Neural crest cell (in vitro differentiated cells): ENCODE data around the gene DAB2. TPM values are rescaled to one million over a fixed set of nuclear protein-coding genes. Genes with fewer than 3 reads are reported as not detected.

Experiments
- DNase-seq: peaks from one replicate; pipeline ENCODE4 v3.0.0; 2021; ENCODE audit warnings: low read depth, mixed read lengths, low spot score
- H3K27ac Mint-ChIP-seq: one replicate; pipeline ENCODE4 v1.8.0; 2021; ENCODE audit warnings: mild to moderate bottlenecking, mixed read lengths; ENCODE audit not compliant: unreplicated experiment
- H3K27me3 Mint-ChIP-seq: 2 replicates; pipeline ENCODE4 v1.8.0; 2021; ENCODE audit warnings: low read depth, mild to moderate bottlenecking, mixed read lengths
- H3K36me3 Mint-ChIP-seq: 2 replicates; pipeline ENCODE4 v1.8.0; 2021; ENCODE audit warnings: low read depth, mild to moderate bottlenecking, mixed read lengths
- H3K4me1 Mint-ChIP-seq: 2 replicates; pipeline ENCODE4 v1.8.0; 2021; ENCODE audit warnings: mixed read lengths
- H3K4me3 Mint-ChIP-seq: one replicate; pipeline ENCODE4 v1.8.0; 2021; ENCODE audit warnings: mild to moderate bottlenecking, mixed read lengths
- H3K9me3 Mint-ChIP-seq: 2 replicates; pipeline ENCODE4 v1.8.0; 2021; ENCODE audit warnings: mixed read lengths
- total RNA-seq: library from RNA; stranded (reverse); gene quantifications from 2 replicates; pipeline ENCODE4 v1.2.1, GENCODE V29; 2021
- TF ChIP-seq, protein P1 (sequence below): fragments of 200-600 bp; sonication (generic); conservative IDR thresholded peaks from 2 replicates; pipeline ENCODE4 v1.5.0; 2021; ENCODE audit warnings: antibody characterized with exemption, mild to moderate bottlenecking

Gene DAB2
- total RNA-seq, 1 donor from 2014 or later: 10.1 TPM

DNA sequence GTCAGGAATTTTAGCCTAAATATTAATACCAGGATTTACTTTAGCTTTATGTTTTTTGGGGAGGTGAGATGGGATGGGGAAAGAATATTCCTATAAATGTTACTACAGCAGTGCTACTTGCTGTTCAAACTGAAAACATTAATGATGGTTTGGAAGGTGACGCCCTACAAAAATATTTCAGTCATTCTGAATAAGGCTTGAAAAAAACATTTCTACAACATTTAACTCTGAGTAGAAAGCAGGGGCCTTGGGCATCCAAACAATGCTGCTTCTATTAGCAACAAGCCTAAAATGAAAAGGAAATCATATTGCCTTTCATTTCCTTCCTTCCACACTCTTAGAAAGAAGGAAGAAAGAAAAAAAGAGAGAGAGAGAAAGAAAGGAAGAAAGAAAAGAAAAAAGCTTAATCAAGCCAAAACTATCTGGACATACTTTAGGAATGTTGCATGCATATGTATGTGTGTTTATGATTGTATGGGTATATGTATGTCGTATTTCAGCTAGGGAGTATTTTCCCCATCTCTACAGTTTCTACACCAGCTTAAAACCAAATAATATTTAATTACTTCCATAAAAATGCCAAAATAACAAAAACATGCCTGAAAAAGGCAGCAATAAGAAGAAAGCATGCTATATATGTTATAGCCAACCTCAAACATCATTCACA, 16.3 kb upstream of the DAB2 start:
- Mint-ChIP-seq H3K27ac (no peak overlapping the region), H3K36me3 (no peaks in the 10 kb centered on the region), H3K9me3 (no peaks in the 10 kb centered on the region), H3K4me1 (no peaks in the 10 kb centered on the region), H3K27me3 (no peaks in the 10 kb centered on the region), H3K4me3 (no peak overlapping the region)
- TF ChIP-seq, protein P1, sequence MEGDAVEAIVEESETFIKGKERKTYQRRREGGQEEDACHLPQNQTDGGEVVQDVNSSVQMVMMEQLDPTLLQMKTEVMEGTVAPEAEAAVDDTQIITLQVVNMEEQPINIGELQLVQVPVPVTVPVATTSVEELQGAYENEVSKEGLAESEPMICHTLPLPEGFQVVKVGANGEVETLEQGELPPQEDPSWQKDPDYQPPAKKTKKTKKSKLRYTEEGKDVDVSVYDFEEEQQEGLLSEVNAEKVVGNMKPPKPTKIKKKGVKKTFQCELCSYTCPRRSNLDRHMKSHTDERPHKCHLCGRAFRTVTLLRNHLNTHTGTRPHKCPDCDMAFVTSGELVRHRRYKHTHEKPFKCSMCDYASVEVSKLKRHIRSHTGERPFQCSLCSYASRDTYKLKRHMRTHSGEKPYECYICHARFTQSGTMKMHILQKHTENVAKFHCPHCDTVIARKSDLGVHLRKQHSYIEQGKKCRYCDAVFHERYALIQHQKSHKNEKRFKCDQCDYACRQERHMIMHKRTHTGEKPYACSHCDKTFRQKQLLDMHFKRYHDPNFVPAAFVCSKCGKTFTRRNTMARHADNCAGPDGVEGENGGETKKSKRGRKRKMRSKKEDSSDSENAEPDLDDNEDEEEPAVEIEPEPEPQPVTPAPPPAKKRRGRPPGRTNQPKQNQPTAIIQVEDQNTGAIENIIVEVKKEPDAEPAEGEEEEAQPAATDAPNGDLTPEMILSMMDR: no peak
- DNase-seq: no peak

DNA sequence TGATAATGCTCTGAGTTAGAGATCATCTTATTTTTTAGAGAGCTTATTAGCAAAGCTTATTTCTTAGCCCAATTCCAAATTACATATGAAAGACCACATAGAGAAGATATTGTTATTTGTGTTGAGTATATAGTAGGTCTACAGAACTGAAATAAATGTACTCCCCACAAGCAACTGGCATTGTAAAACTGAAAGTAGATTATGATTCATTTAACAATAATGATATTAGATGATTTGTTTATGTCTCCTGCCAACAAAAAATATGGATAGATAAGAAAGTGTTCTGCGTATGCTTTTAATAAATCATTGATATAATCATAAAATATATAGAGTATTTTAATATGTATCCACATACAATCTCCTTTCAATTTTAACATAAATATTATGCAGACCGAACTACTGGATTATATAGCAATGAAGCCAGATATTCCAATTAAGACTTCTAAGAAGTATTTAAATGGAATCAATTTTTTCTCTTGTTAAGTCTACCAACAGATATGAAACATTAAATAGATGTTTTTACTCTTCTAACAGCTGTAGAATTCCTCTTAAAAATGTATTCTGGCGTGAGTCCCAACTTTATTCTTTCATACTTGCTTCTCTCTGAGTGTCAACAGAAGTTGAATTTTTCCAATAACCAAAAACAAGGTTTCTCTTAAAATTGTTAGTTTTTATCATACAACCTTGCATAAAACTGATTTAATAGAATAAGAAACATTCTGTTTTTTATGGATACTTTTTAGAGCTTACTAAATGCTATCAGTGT, 15.6 kb upstream of the DAB2 start:
- Mint-ChIP-seq H3K9me3 (no peaks in the 10 kb centered on the region), H3K4me1 (no peaks in the 10 kb centered on the region), H3K4me3 (no peak overlapping the region), H3K36me3 (no peaks in the 10 kb centered on the region), H3K27ac (no peak overlapping the region), H3K27me3 (no peaks in the 10 kb centered on the region)
- TF ChIP-seq, protein P1: no peak
- no peak for DNase-seq

DNA sequence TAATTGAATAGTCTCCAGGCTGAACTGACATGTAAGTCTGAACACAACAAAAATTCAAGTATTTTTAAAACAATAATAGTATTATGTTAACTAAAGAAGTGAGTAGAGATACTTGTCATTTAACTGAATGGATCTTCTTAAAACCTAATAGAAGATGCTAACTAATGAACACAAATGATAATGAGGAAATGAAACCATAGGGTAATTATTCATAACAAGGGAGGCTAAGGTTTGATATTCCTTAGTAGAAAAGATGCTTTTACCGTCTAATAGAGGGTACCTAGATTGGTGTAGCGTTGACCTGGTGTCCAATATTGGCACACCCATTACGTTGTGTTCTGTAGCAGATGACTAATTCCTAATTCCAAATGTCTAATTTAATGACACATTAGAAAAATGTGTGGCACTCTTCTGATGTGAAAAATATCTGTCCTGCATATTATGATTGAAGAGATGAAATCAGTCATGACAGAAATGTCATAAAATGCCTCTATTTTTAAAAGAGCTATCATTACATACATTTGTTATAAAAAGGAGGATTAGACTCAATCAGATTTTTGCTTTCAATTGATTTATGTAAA, 14.9 kb upstream of the DAB2 start:
- H3K4me1 Mint-ChIP-seq: no peaks in the 10 kb centered on the region
- no peaks in the 10 kb centered on the region for H3K36me3 Mint-ChIP-seq
- no peaks in the 10 kb centered on the region for H3K9me3 Mint-ChIP-seq
- no peak overlapping the region for H3K4me3 Mint-ChIP-seq
- TF ChIP-seq, protein P1: no peak
- no peaks in the 10 kb centered on the region for H3K27me3 Mint-ChIP-seq
- no peak overlapping the region for H3K27ac Mint-ChIP-seq
- DNase-seq: no peak

DNA sequence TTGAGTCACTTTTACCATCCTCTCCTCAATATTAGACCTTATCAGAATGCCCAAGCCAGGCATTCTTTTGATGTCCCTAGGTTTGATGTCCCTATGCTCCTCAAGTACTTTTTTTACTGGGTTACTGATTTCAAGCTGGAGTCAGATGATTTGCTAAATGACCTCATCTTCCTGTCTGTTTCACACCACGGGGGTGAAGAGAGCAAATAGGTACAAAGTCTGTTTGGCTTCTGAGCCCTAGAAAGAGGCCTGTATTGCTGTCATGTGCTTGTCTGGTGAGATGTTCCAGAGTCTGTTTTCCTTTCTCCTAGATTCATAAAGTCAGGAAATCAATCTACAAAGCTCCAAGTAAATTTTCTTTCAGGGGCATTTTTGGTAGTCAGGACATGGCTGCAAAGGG, 12.7 kb upstream of the DAB2 start:
- no peaks in the 10 kb centered on the region for H3K4me1 Mint-ChIP-seq
- TF ChIP-seq, protein P1: no peak
- no peak for DNase-seq
- no peak overlapping the region for H3K27ac Mint-ChIP-seq
- no peaks in the 10 kb centered on the region for H3K36me3 Mint-ChIP-seq
- no peaks in the 10 kb centered on the region for H3K27me3 Mint-ChIP-seq
- no peak overlapping the region for H3K4me3 Mint-ChIP-seq
- no peaks in the 10 kb centered on the region for H3K9me3 Mint-ChIP-seq

DNA sequence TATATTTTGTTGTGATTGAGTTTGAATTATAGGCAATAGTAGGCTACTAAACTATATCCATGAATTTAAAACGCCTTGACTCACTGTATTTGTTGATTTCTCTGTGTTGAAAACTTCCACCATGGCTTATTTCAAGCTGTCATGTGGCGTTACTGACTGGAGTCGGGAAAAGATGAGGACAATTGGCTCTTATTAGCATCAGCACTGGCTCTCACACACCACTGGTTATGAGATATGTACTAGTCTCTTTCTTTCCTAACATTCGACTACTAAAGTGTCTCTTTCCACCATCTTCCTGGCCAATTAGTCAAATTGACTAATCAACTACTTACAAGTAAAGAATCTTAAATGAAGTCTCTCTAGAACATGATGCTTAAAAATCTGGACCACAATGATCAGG, 9.1 kb upstream of the DAB2 start:
- no peaks in the 10 kb centered on the region for H3K9me3 Mint-ChIP-seq
- no peak for DNase-seq
- no peak overlapping the region for H3K27ac Mint-ChIP-seq

More for the DNA sequence above, 9.1 kb upstream of the DAB2 start:
- Mint-ChIP-seq H3K4me3 (no peak overlapping the region), H3K27me3 (no peaks in the 10 kb centered on the region), H3K36me3 (no peaks in the 10 kb centered on the region), H3K4me1 (no peaks in the 10 kb centered on the region)
- TF ChIP-seq, protein P1: no peak
